GM18868 (cell line): ENCODE results near the gene AHR.

Source experiments
- ATAC-seq: cut with Tn5 transposase; IDR thresholded peaks from one replicate; pipeline ENCODE4 v1.9.1; 2021; ENCODE audit warnings: mild to moderate bottlenecking, moderate library complexity; ENCODE audit not compliant: unreplicated experiment

The AHR gene

GRCh38 chr7:17298102-17298839, at the start of gene AHR:
Gene AHR (plus strand): TSS chr7:17298652. CDS start chr7:17299265, 613 bp downstream.
- peak; percentile 66 for ATAC-seq

GRCh38 chr7:17253885-17254284, 44.6 kb upstream of the AHR start:
- ATAC-seq: no peak

- ATAC-seq: no peak
Measured at GRCh38 chr7:17255926-17256325, 42.5 kb upstream of the AHR start.

- ATAC-seq: no peak
Measured at GRCh38 chr7:17256375-17256774, 42.1 kb upstream of the AHR start.

GRCh38 chr7:17266565-17266964, 31.9 kb upstream of the AHR start:
- no peak for ATAC-seq

GRCh38 chr7:17269341-17270221, 28.9 kb upstream of the AHR start:
- no peak for ATAC-seq

- ATAC-seq: peak; percentile 59
Measured at GRCh38 chr7:17274551-17275245, 23.8 kb upstream of the AHR start.

- ATAC-seq: no peak
Measured at GRCh38 chr7:17275749-17276671, 22.4 kb upstream of the AHR start.

- no peak for ATAC-seq
Measured at GRCh38 chr7:17279061-17279460, 19.4 kb upstream of the AHR start.

GRCh38 chr7:17289074-17289645, 9.3 kb upstream of the AHR start:
- ATAC-seq: no peak

GRCh38 chr7:17292843-17293242, 5.6 kb upstream of the AHR start:
- no peak for ATAC-seq

GRCh38 chr7:17293481-17293880, 5.0 kb upstream of the AHR start:
- ATAC-seq: no peak

GRCh38 chr7:17297243-17297642, 1.2 kb upstream of the AHR start:
- ATAC-seq: no peak

- peak; percentile 39 for ATAC-seq
Measured at GRCh38 chr7:17298840-17299482, 509 bp downstream of the AHR start.

GRCh38 chr7:17299483-17299991, 1.1 kb downstream of the AHR start:
- peak; percentile 2 for ATAC-seq

- no peak for ATAC-seq
Measured at GRCh38 chr7:17300012-17300411, 1.6 kb downstream of the AHR start.

GRCh38 chr7:17300437-17300836, 2.0 kb downstream of the AHR start:
- ATAC-seq: no peak

- ATAC-seq: no peak
Measured at GRCh38 chr7:17301471-17302456, 3.3 kb downstream of the AHR start.
